Stomach (tissue), 9 donors: ENCODE measurements around the gene PHACTR3. TPM values are rescaled to one million over a fixed set of nuclear protein-coding genes. Genes with fewer than 3 reads are reported as not detected.

Experiments used
- DNase-seq, 2 donors: peaks; one replicate each; pipeline versions ENCODE4 v3.0.0 to v3.0.0-alpha.2; 2013 to 2019
- H3K27ac ChIP-seq, 5 donors: fragments of 200-600 bp in 4 of 5; sonication (generic) in 4 of 5; one replicate each; pipeline ENCODE4 v1.5.1; 2013 to 2019; ENCODE audit warnings: mild to moderate bottlenecking in 1 of 5, moderate library complexity in 1 of 5
- H3K27me3 ChIP-seq, 3 donors: fragments of 200-600 bp; sonication (generic); one replicate each; pipeline ENCODE4 v1.5.1; 2017 to 2019; ENCODE audit warnings: mixed run types in 1 of 3
- H3K36me3 ChIP-seq, 4 donors: fragments of 200-600 bp; sonication (generic); 1 replicate in 3 of 4; 2 replicates in 1 of 4; pipeline ENCODE4 v1.5.1; 2016 to 2019
- H3K4me1 ChIP-seq, 4 donors: fragments of 200-600 bp; sonication (generic); one replicate each; pipeline ENCODE4 v1.5.1; 2016 to 2019
- H3K4me3 ChIP-seq, 4 donors: fragments of 200-600 bp; sonication (generic) in 3 of 4; one replicate each; pipeline ENCODE4 v1.5.1; 2016 to 2019; ENCODE audit warnings: mild to moderate bottlenecking in 1 of 4
- H3K9me3 ChIP-seq, 4 donors: fragments of 200-600 bp; sonication (generic); one replicate each; pipeline ENCODE4 v1.5.1; 2016 to 2019
- EP300 ChIP-seq: sonication (generic); formaldehyde crosslinking; IDR thresholded peaks from one replicate; pipeline ENCODE4 v1.6.1; 2017; ENCODE audit warnings: antibody characterized with exemption
- POLR2A ChIP-seq, 4 donors: fragments of 450-650 bp; IDR thresholded peaks; one replicate each; pipeline ENCODE4 v1.6.1; 2016; ENCODE audit warnings: antibody characterized with exemption in 4 of 4, control low read depth in 2 of 4, mild to moderate bottlenecking in 1 of 4, moderate library complexity in 1 of 4
- POLR2AphosphoS5 ChIP-seq, 3 donors: sonication (generic); formaldehyde crosslinking; IDR thresholded peaks; one replicate each; pipeline ENCODE4 v1.6.1; 2016; ENCODE audit warnings: antibody characterized with exemption in 3 of 3
- WGBS, 5 donors: extraction: QIAGEN DNeasy Blood & Tissue Kit in 3 of 5; methylation state at CpG; one replicate each; pipeline versions ENCODE4 v1.1.5 to v1.1.7; 2013 to 2018; 5-methylcytosine and 5-hydroxymethylcytosine counted together
- intact Hi-C: fragments of 100-400 bp; cut with DNase I; formaldehyde crosslinking; loops from one replicate; pipeline ENCODE4 v1.15.1; 2023; ENCODE audit warnings: low total_unique reads
- polyA plus RNA-seq, 3 donors: library from polyadenylated mRNA; stranded (reverse); fragments of 200-250 nt; gene quantifications; one replicate each; pipeline ENCODE4 v1.2.3, GENCODE V29; 2013
- total RNA-seq, 5 donors: library from RNA; depleted of rRNA; stranded (reverse); fragments of >200 nt; gene quantifications; one replicate each; pipeline versions ENCODE4 v1.1.0 to v1.2.3, GENCODE V29; 2014 to 2016
- TF ChIP-seq, protein P1 (sequence below), 7 experiments: fragments of 450-650 bp in 4 of 7; fragments of 200-600 bp in 3 of 7; sonication (generic) in 3 of 7; IDR thresholded peaks; one replicate each; pipeline ENCODE4 v1.5.1; 2016 to 2019; ENCODE audit warnings: antibody characterized with exemption in 7 of 7, control low read depth in 2 of 7, mild to moderate bottlenecking in 1 of 7
- donor health status: healthy with polysubstance abuse.
- donor health status: Bipolar disorder and iron deficiency.
- donor health status: healthy.

Gene PHACTR3
- total and polyA plus RNA-seq, 8 donors = 0.55 to 3.7 (median 3.2) TPM; not detected in 3

GRCh38 chr20:59567585-59568508 is 36.5 kb upstream of the PHACTR3 start:
- 72 to 78% (median 73%) methylated on average over 18 to 19 of the region's 19 CpGs for WGBS, 5 donors
- intact Hi-C loops = no loop called here
- no peak for DNase-seq

GRCh38 chr20:59568509-59569024 is 35.8 kb upstream of the PHACTR3 start:
- no peak for DNase-seq
- Histone ChIP-seq H3K4me3 (no peak overlapping the region), H3K27me3 (peaks cover 0 to 61% (median 4%) of the 10 kb centered on the region in 3 donors), H3K4me1 (peaks cover 5 to 10% (median 7%) of the 10 kb centered on the region in 4 donors), H3K9me3 (no peaks in the 10 kb centered on the region), H3K27ac (no peak overlapping the region), H3K36me3 (no peaks in the 10 kb centered on the region)
- TF ChIP-seq, protein P1, sequence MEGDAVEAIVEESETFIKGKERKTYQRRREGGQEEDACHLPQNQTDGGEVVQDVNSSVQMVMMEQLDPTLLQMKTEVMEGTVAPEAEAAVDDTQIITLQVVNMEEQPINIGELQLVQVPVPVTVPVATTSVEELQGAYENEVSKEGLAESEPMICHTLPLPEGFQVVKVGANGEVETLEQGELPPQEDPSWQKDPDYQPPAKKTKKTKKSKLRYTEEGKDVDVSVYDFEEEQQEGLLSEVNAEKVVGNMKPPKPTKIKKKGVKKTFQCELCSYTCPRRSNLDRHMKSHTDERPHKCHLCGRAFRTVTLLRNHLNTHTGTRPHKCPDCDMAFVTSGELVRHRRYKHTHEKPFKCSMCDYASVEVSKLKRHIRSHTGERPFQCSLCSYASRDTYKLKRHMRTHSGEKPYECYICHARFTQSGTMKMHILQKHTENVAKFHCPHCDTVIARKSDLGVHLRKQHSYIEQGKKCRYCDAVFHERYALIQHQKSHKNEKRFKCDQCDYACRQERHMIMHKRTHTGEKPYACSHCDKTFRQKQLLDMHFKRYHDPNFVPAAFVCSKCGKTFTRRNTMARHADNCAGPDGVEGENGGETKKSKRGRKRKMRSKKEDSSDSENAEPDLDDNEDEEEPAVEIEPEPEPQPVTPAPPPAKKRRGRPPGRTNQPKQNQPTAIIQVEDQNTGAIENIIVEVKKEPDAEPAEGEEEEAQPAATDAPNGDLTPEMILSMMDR (IDR thresholded peaks at IDR 0.05) = no peak
- TF ChIP-seq EP300 = no peak
- no peak for TF ChIP-seq POLR2A (IDR thresholded peaks at IDR 0.05)
- intact Hi-C loops = no loop called here
- WGBS, 5 donors = 66 to 73% (median 68%) methylated on average over 9 to 10 of the region's 10 CpGs

More at GRCh38 chr20:59567585-59568508, 36.5 kb upstream of the PHACTR3 start:
- peaks cover 5 to 10% (median 7%) of the 10 kb centered on the region in 4 donors for H3K4me1 ChIP-seq
- peaks cover 0 to 60% (median 4%) of the 10 kb centered on the region in 3 donors for H3K27me3 ChIP-seq
- H3K9me3 ChIP-seq = no peaks in the 10 kb centered on the region
- no peak for TF ChIP-seq EP300
- TF ChIP-seq, protein P1 (IDR thresholded peaks at IDR 0.05) = no peak
- TF ChIP-seq POLR2AphosphoS5 (IDR thresholded peaks at IDR 0.05) = no peak
- TF ChIP-seq POLR2A (IDR thresholded peaks at IDR 0.05) = no peak
- no peaks in the 10 kb centered on the region for H3K36me3 ChIP-seq
- H3K4me3 ChIP-seq = no peak overlapping the region
- H3K27ac ChIP-seq = no peak overlapping the region

GRCh38 chr20:59569305-59569704 is 35.0 kb upstream of the PHACTR3 start:
- DNase-seq = no peak
- Histone ChIP-seq H3K9me3 (no peaks in the 10 kb centered on the region), H3K27ac (no peak overlapping the region), H3K36me3 (no peaks in the 10 kb centered on the region), H3K4me3 (no peak overlapping the region), H3K27me3 (peaks cover 0 to 67% (median 4%) of the 10 kb centered on the region in 3 donors), H3K4me1 (peaks cover 5 to 10% (median 7%) of the 10 kb centered on the region in 4 donors)
- WGBS, 5 donors = 55 to 87% (median 58%) methylated on average over 4 of the region's 4 CpGs
- TF ChIP-seq POLR2AphosphoS5 (IDR thresholded peaks at IDR 0.05) (no peak), POLR2A (IDR thresholded peaks at IDR 0.05) (no peak)
- intact Hi-C loops = no loop called here

DNA sequence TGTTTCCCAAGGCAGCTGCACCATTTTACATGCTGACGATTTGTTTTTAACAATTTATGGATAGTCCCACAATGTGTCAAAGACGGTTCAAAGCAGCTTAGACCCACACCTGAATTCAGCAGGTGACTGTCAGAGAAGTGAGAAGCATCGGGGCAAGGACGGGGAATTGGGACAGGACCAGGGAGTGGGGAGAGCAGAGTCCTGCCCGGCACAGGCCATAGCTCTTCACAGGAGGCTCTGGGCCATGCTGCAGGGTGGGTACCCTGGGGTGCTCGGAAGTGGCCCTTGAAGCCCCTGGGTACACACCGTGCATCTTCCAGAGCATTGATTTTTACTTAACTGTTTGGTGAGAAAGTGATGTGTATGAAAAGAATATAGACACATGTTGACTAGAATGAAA is 33.2 kb upstream of the PHACTR3 start:
- TF ChIP-seq POLR2A (IDR thresholded peaks at IDR 0.05) = no peak
- no peak for TF ChIP-seq EP300
- TF ChIP-seq POLR2AphosphoS5 (IDR thresholded peaks at IDR 0.05) = no peak
- TF ChIP-seq, protein P1 (IDR thresholded peaks at IDR 0.05) = no peak
- Histone ChIP-seq H3K27ac (no peak overlapping the region), H3K4me3 (no peak overlapping the region), H3K9me3 (no peaks in the 10 kb centered on the region), H3K27me3 (peaks cover 4 to 78% (median 12%) of the 10 kb centered on the region in 3 donors), H3K36me3 (no peaks in the 10 kb centered on the region), H3K4me1 (peaks cover 5 to 10% (median 7%) of the 10 kb centered on the region in 4 donors)
- intact Hi-C loops = loop anchor here (10.0 kb wide), 1 partner anchor 184 kb away; no protein-coding TSS in a partner anchor
- WGBS, 5 donors = 53 to 55% (median 54%) methylated on average over 7 of the region's 7 CpGs
- no peak for DNase-seq
